ENCODE data around the gene HDGF.

DNA sequence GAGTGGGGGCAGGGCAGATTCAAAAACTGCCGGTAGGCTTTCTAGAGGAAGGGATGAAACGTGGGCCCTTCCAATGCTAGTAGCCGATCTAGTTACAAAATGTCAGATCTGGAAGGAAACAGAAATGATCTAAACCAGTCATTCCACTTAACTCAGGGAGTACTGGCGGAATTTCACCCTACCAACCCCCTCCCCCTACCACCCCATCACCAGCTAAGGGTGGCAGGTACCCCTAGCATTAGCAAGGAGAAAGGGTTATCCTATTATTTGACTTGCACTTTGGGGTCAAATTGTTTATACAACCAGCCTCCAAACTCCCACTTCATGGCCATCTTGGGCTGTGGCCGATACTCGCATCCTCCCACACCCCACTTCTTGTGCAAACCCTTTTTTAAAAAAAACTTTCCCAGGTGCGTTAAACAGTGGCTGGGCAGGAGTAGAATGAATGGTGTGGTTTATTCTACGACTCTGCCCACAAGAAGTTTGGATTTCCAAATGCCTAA, 9.9 kb downstream of the HDGF start:
- no peak for TF ChIP-seq CTBP1 (IDR thresholded peaks at IDR 0.05; ENCODE audit: borderline replicate concordance)
- TF ChIP-seq ARNT (IDR thresholded peaks at IDR 0.05): no peak
- TF ChIP-seq NFRKB (IDR thresholded peaks at IDR 0.05): no peak
- TF ChIP-seq SUZ12 (IDR thresholded peaks at IDR 0.05): no peak
- TF ChIP-seq HDGF (IDR thresholded peaks at IDR 0.05; ENCODE audit: borderline replicate concordance): no peak
- no peak for TF ChIP-seq BHLHE40 (IDR thresholded peaks at IDR 0.05; ENCODE audit: borderline replicate concordance)
- TF ChIP-seq LEF1 (IDR thresholded peaks at IDR 0.05; ENCODE audit: borderline replicate concordance): no peak
